ENCODE measurements around the gene MND1.
"Not testable (repeated sequence)": the region's sequence is repeated elsewhere in the genome, so short reads cannot be mapped to it uniquely, and the experiment has no call there.

Gene MND1

GRCh38 chr4:153458969-153459368 lies 114.5 kb downstream of the MND1 start:
- no peak overlapping the region for H3K4me2 ChIP-seq (ENCODE audit: low read depth, low read length, poor library complexity, severe bottlenecking)
- H3K9me2 ChIP-seq (replicated peaks; ENCODE audit: low read depth, low read length): no peaks in the 10 kb centered on the region
- H3K79me2 ChIP-seq (ENCODE audit: insufficient read depth, low read length): no peaks in the 10 kb centered on the region
- no peaks in the 10 kb centered on the region for H3F3A ChIP-seq (ENCODE audit: low read depth)
- no peaks in the 10 kb centered on the region for H3K36me3 ChIP-seq (ENCODE audit: insufficient read depth, low read length)
- H3K9ac ChIP-seq (ENCODE audit: low read depth, low read length, poor library complexity, severe bottlenecking): no peak overlapping the region
- H3K4me1 ChIP-seq (ENCODE audit: insufficient read depth, low read length, poor library complexity, severe bottlenecking): peaks cover 7% of the 10 kb centered on the region
- no peak for TF ChIP-seq EZH2phosphoT487 (IDR thresholded peaks at IDR 0.05; ENCODE audit: borderline replicate concordance)
- TF ChIP-seq CTCF (conservative IDR thresholded peaks at IDR 0.05; ENCODE audit: low read length): no peak
- no peaks in the 10 kb centered on the region for H4K20me1 ChIP-seq (ENCODE audit: insufficient read depth, low read length, poor library complexity, severe bottlenecking)
- no peaks in the 10 kb centered on the region; the same call in 1 of the 2 replicates for H3K9me3 ChIP-seq (ENCODE audit: insufficient read depth, low read depth, low read length)
- H2AFZ ChIP-seq (ENCODE audit: low read length): no peak overlapping the region
- no peaks in the 10 kb centered on the region for H3K27me3 ChIP-seq (ENCODE audit: insufficient read depth, low read length, poor library complexity, severe bottlenecking)
- H3K4me3 ChIP-seq (ENCODE audit: low read length, poor library complexity, severe bottlenecking): no peak overlapping the region

GRCh38 chr4:153461549-153461948 lies 117.1 kb downstream of the MND1 start:
- not testable (repeated sequence) for H3K9ac ChIP-seq (ENCODE audit: low read depth, low read length, poor library complexity, severe bottlenecking); H3K4me2 ChIP-seq (ENCODE audit: low read depth, low read length, poor library complexity, severe bottlenecking); H3K4me3 ChIP-seq (ENCODE audit: low read length, poor library complexity, severe bottlenecking); H4K20me1 ChIP-seq (ENCODE audit: insufficient read depth, low read length, poor library complexity, severe bottlenecking); H3K9me2 ChIP-seq (replicated peaks; ENCODE audit: low read depth, low read length); H3K36me3 ChIP-seq (ENCODE audit: insufficient read depth, low read length); H2AFZ ChIP-seq (ENCODE audit: low read length); H3F3A ChIP-seq (ENCODE audit: low read depth); H3K9me3 ChIP-seq (ENCODE audit: insufficient read depth, low read depth, low read length); H3K27me3 ChIP-seq (ENCODE audit: insufficient read depth, low read length, poor library complexity, severe bottlenecking)
- Histone ChIP-seq H3K4me1 (ENCODE audit: insufficient read depth, low read length, poor library complexity, severe bottlenecking) (peaks cover 18% of the 10 kb centered on the region), H3K79me2 (ENCODE audit: insufficient read depth, low read length) (peaks cover 12% of the 10 kb centered on the region)

GRCh38 chr4:153464068-153464467 lies 119.6 kb downstream of the MND1 start:
- no peaks in the 10 kb centered on the region for H3K27me3 ChIP-seq (ENCODE audit: insufficient read depth, low read length, poor library complexity, severe bottlenecking)
- peaks cover 30% of the 10 kb centered on the region for H3K4me1 ChIP-seq (ENCODE audit: insufficient read depth, low read length, poor library complexity, severe bottlenecking)

More at GRCh38 chr4:153464068-153464467, 119.6 kb downstream of the MND1 start:
- H4K20me1 ChIP-seq (ENCODE audit: insufficient read depth, low read length, poor library complexity, severe bottlenecking): peaks cover 21% of the 10 kb centered on the region
- H3K9ac ChIP-seq (ENCODE audit: low read depth, low read length, poor library complexity, severe bottlenecking): peak overlapping the region; percentile 91
- H3K4me3 ChIP-seq (ENCODE audit: low read length, poor library complexity, severe bottlenecking): no peak overlapping the region
- H3K36me3 ChIP-seq (ENCODE audit: insufficient read depth, low read length): no peaks in the 10 kb centered on the region
- TF ChIP-seq EZH2phosphoT487 (IDR thresholded peaks at IDR 0.05; ENCODE audit: borderline replicate concordance): no peak
- no peak for TF ChIP-seq CTCF (conservative IDR thresholded peaks at IDR 0.05; ENCODE audit: low read length)
- no peaks in the 10 kb centered on the region; the same call in 1 of the 2 replicates for H3K9me3 ChIP-seq (ENCODE audit: insufficient read depth, low read depth, low read length)
- peak overlapping the region; percentile 79 for H3K4me2 ChIP-seq (ENCODE audit: low read depth, low read length, poor library complexity, severe bottlenecking)
- peaks cover 6% of the 10 kb centered on the region; the same call in 1 of the 2 replicates for H3F3A ChIP-seq (ENCODE audit: low read depth)
- no peak overlapping the region for H2AFZ ChIP-seq (ENCODE audit: low read length)
- H3K9me2 ChIP-seq (replicated peaks; ENCODE audit: low read depth, low read length): no peaks in the 10 kb centered on the region
- peaks cover 37% of the 10 kb centered on the region for H3K79me2 ChIP-seq (ENCODE audit: insufficient read depth, low read length)
